ENCODE results near the gene NOL9.
A peak's percentile ranks its signal among the peaks of the same experiment; 100 is the strongest.

The NOL9 gene

DNA sequence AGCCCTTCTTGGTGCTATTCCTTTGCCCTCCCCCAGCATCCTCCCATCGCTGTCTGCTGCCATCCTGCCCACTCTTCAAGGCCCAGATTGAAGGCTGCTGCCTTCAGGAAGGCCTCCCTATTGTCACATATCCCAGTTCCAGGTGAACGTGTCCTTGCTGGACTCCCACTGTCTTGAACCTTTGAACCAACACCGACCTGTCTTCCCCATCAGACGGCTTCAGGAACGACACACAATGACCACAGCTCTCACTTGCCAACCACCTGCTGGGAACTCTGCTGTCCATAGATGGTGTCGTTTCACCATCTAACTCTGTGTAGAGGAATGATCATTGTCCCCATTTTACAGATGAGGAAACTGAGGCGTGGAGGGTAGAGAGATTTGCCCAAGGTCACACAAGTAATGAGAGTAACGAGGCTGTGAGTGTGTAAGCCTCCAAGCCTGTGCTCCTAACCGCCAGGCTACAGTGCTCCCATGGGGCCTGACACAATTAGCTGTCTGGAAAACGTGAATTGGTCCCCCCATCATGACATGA lies 53.0 kb downstream of the NOL9 start:
- no peak for DNase-seq (ENCODE audit: low read depth)
- TF ChIP-seq, protein P1, sequence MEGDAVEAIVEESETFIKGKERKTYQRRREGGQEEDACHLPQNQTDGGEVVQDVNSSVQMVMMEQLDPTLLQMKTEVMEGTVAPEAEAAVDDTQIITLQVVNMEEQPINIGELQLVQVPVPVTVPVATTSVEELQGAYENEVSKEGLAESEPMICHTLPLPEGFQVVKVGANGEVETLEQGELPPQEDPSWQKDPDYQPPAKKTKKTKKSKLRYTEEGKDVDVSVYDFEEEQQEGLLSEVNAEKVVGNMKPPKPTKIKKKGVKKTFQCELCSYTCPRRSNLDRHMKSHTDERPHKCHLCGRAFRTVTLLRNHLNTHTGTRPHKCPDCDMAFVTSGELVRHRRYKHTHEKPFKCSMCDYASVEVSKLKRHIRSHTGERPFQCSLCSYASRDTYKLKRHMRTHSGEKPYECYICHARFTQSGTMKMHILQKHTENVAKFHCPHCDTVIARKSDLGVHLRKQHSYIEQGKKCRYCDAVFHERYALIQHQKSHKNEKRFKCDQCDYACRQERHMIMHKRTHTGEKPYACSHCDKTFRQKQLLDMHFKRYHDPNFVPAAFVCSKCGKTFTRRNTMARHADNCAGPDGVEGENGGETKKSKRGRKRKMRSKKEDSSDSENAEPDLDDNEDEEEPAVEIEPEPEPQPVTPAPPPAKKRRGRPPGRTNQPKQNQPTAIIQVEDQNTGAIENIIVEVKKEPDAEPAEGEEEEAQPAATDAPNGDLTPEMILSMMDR (conservative IDR thresholded peaks at IDR 0.05; ENCODE audit: low read length), result no peak
- H3K4me3 ChIP-seq (ENCODE audit: low read length), result no peak overlapping the region

DNA sequence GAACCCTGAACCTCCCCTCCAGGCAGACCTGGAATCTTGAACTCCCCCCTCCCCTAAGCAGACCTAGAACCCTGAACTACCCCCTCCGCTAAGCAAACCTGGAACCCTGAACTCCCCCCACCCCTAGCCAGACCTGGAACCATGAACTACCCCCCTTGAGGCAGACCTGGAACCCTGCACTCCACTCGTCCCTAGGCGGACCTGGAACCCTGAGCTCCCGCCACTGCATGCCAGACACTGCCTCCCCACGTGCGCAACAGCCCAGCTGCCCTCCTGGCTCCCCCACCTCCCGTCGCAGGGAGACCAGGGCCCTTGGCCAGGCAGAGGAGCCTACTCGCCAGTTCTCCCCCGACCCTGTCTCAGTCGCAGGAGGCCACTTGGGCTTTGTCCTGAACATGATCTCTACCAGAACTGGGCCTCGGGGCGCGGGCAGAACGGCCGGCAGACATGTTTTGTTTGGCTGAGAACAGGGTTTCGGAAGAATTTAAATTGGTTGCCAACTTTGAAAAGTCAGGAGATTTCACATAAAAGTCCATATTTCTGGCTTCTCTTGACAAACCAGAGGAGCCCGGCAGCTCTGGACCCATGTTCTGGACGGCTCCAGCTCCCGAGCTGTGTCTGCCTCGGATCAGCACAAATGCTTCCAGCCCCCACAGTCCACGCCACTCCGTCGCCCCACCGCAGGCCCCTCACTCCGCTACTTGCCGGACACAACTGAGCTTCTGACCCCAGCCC lies 53.6 kb downstream of the NOL9 start:
- TF ChIP-seq, protein P1 (conservative IDR thresholded peaks at IDR 0.05; ENCODE audit: low read length), result no peak

DNA sequence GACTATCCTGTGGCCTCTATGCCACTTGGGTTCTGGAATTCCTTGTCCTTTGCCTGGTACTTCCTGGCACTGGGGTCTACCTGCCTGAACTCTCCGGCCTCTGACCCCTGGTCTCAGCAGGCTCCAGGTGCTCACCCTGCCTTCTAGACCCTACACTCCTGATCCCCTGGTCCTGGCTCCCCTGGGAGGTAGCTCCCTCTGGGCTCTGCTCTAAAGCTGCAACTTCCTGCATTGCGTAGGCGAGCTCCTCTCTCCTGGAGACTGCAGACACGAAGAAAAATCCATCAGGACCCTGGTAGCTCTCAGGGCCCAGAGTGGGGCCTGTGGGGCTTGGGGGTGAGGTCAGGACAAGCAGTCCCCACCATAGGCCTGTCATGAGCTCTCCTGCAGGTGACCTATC lies 55.0 kb downstream of the NOL9 start:
- H3K4me3 ChIP-seq (ENCODE audit: low read length), result no peak overlapping the region
- TF ChIP-seq, protein P1 (conservative IDR thresholded peaks at IDR 0.05; ENCODE audit: low read length), result no peak
- DNase-seq (ENCODE audit: low read depth), result no peak

More for the DNA sequence above, 53.6 kb downstream of the NOL9 start:
- no peak for DNase-seq (ENCODE audit: low read depth)
- no peak overlapping the region for H3K4me3 ChIP-seq (ENCODE audit: low read length)

DNA sequence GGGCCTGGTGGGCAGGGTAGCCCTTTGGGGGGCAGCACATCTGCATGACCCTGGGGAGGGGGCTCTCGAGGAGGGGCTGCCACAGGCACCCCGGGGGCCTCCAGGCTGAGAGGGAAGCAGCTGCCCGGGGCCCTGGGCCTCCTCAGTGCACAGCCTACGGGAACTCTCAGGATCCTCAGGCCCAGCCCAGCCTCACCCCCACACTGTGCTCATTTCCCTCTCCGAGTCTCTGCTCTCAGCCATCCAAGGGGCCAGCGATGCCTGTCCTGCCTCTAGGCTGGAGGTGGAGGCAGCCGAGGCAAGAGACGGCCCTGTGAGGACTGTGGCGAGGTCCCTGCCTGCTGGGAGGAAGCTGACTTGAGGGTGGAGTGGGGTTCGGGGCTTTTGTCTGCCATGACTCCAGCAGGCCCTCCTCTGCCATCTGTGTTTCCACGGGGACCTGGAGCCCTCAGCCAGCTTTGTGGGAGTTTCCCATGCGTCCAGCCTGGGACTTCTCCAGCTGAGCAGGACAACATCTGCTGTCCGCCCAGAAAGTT lies 55.7 kb downstream of the NOL9 start:
- TF ChIP-seq, protein P1 (conservative IDR thresholded peaks at IDR 0.05; ENCODE audit: low read length), result no peak
- no peak overlapping the region for H3K4me3 ChIP-seq (ENCODE audit: low read length)
- no peak for DNase-seq (ENCODE audit: low read depth)

DNA sequence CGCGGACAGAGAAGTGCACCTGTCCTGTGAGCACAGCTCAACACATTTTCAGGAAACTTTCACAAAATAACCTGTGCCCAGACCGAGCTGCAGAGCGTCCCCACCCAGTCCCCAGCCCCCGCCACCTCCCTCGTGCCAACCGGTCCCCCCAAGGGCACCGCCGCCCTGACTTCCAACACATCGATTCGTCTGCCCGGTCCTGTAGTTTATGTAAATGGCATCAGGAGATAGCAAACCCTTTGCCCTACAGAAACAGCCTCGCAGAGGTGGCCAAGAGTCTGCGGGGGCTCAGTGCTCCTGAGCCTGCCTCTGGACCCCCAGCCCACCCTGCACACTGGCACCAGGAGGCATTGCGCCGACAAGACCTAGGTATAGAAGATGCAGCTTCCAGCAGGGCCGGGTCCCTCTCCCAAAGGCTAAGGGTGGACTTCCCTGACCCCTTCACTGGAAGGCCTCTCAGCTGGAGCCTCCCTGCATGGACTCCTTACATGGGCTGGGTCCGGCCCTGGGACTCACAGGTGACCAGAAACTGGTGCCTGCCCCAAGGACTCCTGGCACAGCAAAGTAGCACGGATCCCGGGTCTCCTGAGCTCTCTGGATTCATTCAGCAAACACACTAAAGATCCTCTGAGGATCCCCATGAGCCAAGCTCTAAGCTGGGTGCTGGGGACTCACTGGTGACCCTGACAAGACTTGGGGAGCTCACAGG lies 56.3 kb downstream of the NOL9 start:
- TF ChIP-seq, protein P1 (conservative IDR thresholded peaks at IDR 0.05; ENCODE audit: low read length), result no peak
- peak overlapping the region; percentile 72 for H3K4me3 ChIP-seq (ENCODE audit: low read length)
- no peak for DNase-seq (ENCODE audit: low read depth)

DNA sequence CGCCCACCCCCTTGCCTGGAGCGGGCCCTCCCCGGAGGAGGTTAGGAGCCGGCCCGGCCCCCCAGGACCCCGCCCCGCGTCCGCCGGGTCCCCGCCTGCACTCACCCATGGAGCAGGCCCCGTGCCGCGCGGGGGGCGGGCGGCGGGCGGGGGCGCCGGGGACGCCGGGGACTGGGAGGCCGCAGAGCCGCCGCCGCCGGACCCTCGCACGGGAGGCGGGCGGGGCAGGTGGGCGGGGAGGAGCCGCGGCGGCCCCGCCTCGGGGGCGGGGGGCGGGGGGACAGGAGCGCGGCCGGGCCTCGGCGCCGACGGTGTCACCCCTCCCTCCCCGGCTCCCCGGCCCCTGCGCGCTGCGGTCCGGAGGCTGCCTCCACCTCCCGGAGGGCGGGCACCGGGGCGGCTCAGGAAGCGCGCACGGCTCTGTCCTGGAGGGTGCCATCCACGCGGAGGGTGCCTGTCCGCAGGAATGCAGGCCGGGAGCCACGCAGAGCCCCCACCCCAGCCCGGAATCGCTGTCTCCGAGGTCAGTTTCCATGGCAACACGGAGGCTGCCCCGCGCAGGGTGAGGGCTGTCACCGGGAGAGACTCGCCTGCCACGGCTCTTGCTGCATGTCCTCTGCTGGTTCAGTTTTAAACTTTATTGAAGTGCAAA lies 57.0 kb downstream of the NOL9 start:
- TF ChIP-seq, protein P1 (conservative IDR thresholded peaks at IDR 0.05; ENCODE audit: low read length), result no peak
- peak; percentile 29 for DNase-seq (ENCODE audit: low read depth)
- H3K4me3 ChIP-seq (ENCODE audit: low read length), result peak overlapping the region; percentile 72
